ENCODE data around the gene TGIF1. TPM values are rescaled to one million over a fixed set of nuclear protein-coding genes. Genes with fewer than 3 reads are reported as not detected.

The TGIF1 gene
- total RNA-seq, 4 donors from 2014 or later: 89.4 to 122 (median 108) TPM

DNA sequence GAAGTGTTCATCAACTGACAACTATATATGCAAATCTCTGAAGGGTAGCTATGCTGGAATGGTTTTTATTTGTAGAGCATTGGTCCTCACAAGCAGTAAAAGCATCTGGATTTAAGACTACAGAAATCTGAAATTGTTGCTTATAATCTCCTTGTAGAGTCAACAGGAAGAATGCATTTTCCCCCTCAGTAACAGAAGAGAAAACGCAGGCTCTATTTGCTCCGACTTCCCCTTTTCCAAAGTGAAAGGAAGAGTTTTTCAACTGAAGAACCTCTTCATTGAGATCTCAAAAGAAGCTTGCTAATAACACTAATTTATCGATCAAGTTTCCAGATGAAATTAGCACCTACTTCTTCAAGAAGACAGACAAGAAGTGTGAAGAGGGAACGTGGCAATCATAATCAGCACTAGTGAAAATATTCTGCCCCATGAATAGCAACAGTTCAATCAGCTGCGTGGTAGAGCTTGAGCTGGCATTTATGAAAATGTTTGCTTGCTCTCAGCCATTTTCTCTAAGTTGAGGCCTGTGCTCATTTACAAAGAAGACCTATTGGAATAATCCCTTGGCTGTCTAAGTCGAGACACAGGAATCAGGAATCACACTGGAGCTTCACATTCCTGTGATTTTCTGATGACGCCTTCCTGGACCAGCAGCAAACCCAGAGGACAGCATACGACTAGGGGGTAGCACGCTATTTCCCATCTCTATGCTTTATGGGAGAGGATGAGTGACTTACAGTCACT lies 43.7 kb downstream of the TGIF1 start:
- TF ChIP-seq POLR2A (IDR thresholded peaks at IDR 0.05) (no peak), EP300 (IDR thresholded peaks at IDR 0.05) (no peak), POLR2AphosphoS5 (IDR thresholded peaks at IDR 0.05) (no peak)
- TF ChIP-seq, protein P1, sequence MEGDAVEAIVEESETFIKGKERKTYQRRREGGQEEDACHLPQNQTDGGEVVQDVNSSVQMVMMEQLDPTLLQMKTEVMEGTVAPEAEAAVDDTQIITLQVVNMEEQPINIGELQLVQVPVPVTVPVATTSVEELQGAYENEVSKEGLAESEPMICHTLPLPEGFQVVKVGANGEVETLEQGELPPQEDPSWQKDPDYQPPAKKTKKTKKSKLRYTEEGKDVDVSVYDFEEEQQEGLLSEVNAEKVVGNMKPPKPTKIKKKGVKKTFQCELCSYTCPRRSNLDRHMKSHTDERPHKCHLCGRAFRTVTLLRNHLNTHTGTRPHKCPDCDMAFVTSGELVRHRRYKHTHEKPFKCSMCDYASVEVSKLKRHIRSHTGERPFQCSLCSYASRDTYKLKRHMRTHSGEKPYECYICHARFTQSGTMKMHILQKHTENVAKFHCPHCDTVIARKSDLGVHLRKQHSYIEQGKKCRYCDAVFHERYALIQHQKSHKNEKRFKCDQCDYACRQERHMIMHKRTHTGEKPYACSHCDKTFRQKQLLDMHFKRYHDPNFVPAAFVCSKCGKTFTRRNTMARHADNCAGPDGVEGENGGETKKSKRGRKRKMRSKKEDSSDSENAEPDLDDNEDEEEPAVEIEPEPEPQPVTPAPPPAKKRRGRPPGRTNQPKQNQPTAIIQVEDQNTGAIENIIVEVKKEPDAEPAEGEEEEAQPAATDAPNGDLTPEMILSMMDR (IDR thresholded peaks at IDR 0.05): no peak
- no peak for DNase-seq (ENCODE audit: low spot score in 2 of 2)
- Histone ChIP-seq H3K27me3 (peaks cover under 1% of the 10 kb centered on the region), H3K4me3 (no peak overlapping the region), H3K36me3 (no peaks in the 10 kb centered on the region), H3K27ac (no peak overlapping the region), H3K4me1 (no peaks in the 10 kb centered on the region), H3K9me3 (no peaks in the 10 kb centered on the region)
- 79% methylated on average over 9 of the region's 9 CpGs for WGBS

DNA sequence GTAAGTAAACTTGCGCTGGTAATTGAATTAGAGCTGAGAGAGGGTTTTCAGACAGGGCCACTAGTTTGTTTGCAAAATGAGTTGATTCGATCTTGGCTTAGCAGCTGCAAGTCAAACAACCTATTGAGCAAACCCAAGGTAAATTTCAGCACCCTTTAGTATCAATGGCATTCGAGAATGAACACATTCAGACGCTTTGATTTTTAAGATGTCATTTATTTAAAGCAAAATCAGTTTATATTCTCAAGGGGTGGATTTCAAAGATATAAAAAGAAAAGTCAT lies 44.2 kb downstream of the TGIF1 start:
- Histone ChIP-seq H3K27me3 (peaks cover 5% of the 10 kb centered on the region), H3K9me3 (no peaks in the 10 kb centered on the region), H3K4me3 (no peak overlapping the region), H3K27ac (no peak overlapping the region), H3K36me3 (no peaks in the 10 kb centered on the region), H3K4me1 (peaks cover 4% of the 10 kb centered on the region)
- TF ChIP-seq POLR2A (IDR thresholded peaks at IDR 0.05): no peak
- 88% methylated on average over 4 of the region's 4 CpGs for WGBS
- no peak for DNase-seq (ENCODE audit: low spot score in 2 of 2)

DNA sequence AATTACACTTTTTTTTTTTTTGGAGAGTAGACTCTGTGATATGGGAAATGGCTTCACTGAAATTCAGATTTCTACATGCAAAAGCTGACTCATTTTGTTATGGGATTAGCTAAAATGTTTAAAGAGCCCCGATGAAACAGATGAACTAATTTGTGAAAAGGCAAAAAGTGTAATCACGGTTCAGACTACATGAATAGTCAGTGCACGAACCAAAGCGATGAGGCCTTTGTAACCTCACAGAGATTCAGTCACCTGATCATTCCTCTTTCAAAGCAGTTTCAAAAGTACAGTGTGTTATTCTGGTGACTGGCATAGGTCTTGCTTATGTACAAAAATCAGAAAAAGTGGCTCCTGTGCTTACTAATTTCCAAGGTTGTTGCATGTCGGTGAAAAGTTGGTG lies 44.6 kb downstream of the TGIF1 start:
- Histone ChIP-seq H3K4me1 (peaks cover 7% of the 10 kb centered on the region), H3K4me3 (no peak overlapping the region), H3K27ac (no peak overlapping the region), H3K9me3 (no peaks in the 10 kb centered on the region), H3K27me3 (peaks cover 6% of the 10 kb centered on the region), H3K36me3 (no peaks in the 10 kb centered on the region)
- DNase-seq (ENCODE audit: low spot score in 2 of 2): no peak
- 88% methylated on average over 5 of the region's 5 CpGs for whole genome bisulfite sequencing
- TF ChIP-seq, protein P1 (IDR thresholded peaks at IDR 0.05): no peak
- no peak for TF ChIP-seq POLR2AphosphoS5 (IDR thresholded peaks at IDR 0.05)
- TF ChIP-seq POLR2A (IDR thresholded peaks at IDR 0.05): no peak
- no peak for TF ChIP-seq EP300 (IDR thresholded peaks at IDR 0.05)

DNA sequence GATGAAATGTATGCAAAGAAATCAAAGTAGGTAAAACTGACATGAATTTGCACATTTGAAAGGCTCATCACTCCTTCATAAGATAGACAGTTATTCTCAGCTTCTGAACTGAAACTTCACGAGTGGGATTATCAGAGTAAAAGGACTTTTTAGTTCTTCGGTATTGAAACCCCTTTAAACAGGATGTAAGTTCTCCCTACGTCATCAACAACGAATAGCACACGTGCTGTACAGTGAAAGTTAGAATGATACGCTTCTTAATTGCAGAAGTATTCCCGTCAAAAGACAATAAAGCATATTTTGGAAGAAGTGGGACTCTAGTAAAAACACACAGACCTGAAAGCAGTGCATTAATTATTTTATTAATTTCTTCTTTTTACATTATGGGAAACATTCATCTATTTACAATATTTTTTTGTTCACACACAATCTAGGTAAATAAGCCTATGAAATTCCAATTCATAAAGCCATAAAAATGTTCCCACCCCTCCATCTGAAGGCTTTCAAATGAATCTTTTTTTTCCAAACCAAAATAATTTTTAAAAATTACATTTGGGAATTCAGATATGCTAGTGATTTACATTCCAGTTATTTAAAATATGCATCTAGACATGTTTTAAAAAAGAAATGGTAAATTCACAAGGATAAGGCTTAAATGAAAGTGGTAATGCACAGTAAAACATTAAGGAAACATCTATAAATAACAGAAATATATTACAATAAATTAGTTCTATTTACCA lies 45.9 kb downstream of the TGIF1 start:
- TF ChIP-seq EP300 (IDR thresholded peaks at IDR 0.05): no peak
- Histone ChIP-seq H3K4me3 (no peak overlapping the region), H3K27me3 (peaks cover 14% of the 10 kb centered on the region), H3K36me3 (no peaks in the 10 kb centered on the region), H3K4me1 (peaks cover 8% of the 10 kb centered on the region), H3K27ac (no peak overlapping the region), H3K9me3 (no peaks in the 10 kb centered on the region)
- 91% methylated on average over 7 of the region's 7 CpGs for WGBS
- no peak for DNase-seq (ENCODE audit: low spot score in 2 of 2)

DNA sequence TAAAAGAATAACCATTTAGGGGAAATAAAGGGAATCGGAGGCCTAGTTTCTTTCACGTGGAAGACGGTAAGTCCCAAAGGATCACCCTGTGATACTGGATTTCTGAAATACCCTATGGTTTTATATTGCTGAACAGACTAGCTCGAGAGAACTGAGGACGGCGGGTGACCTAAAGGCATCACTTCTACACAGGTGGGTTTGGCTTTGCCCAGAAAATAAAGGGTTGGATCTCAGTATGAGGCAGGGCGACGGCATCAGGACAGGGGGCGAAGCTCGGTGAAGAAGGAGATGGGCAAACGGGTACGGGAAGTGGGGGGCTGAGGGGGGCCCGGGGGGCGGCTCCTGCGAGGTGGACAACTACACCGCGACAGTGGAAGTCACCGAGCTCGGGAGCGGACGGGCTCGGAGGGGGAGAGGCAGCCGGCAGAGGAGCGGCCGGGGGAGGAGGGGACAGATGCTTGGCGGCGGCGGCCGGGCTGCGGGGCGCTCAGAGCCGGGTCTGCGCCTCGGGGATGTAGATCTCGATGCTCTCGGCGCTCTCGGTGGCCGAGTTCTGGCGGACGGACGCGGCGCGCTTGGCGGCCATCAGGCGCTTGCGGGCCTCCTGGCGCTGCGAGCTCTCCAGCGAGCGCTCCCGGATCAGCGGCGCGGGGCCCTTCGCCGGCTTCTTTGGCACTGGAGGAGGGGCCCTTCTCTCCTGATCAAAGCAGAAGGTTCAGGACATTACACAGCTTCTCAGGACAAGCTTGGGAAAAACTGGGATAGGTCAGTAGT lies 48.9 kb downstream of the TGIF1 start:
- H3K27me3 ChIP-seq: peaks cover 17% of the 10 kb centered on the region
- H3K27ac ChIP-seq: no peak overlapping the region
- DNase-seq (ENCODE audit: low spot score in 2 of 2): peak in 1 of 2 donors; percentile 62
- H3K36me3 ChIP-seq: no peaks in the 10 kb centered on the region
- H3K4me3 ChIP-seq: peak overlapping the region; percentile 53
- TF ChIP-seq EP300 (IDR thresholded peaks at IDR 0.05) (no peak), POLR2AphosphoS5 (IDR thresholded peaks at IDR 0.05) (no peak), POLR2A (IDR thresholded peaks at IDR 0.05) (no peak)
- TF ChIP-seq, protein P1 (IDR thresholded peaks at IDR 0.05): no peak
- H3K9me3 ChIP-seq: no peaks in the 10 kb centered on the region
- 25% methylated on average over 37 of the region's 58 CpGs for WGBS
- peaks cover 8% of the 10 kb centered on the region for H3K4me1 ChIP-seq

DNA sequence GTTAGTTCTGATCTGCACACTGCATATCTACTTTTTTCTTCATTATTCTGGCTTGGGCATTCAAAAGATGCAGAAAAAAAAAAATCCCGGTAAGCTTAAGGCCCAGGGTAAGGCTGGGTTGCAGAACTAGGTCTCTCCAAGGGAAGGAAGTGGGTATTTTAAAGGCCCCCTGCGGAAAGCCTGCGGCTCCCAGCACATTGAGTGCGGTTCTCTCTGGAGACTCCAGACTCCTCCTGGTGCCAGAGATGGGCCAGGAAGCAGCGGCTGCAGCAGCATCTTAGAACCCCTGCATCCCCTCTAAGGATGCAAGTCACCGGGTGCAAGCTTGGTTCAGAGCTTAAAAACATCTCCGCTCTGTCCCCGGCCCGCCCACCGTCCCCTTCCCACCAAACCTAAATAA lies 49.5 kb downstream of the TGIF1 start:
- Histone ChIP-seq H3K36me3 (no peaks in the 10 kb centered on the region), H3K27me3 (peaks cover 17% of the 10 kb centered on the region), H3K9me3 (no peaks in the 10 kb centered on the region), H3K27ac (no peak overlapping the region), H3K4me3 (peak overlapping the region; percentile 53), H3K4me1 (peaks cover 8% of the 10 kb centered on the region)
- no peak for TF ChIP-seq POLR2AphosphoS5 (IDR thresholded peaks at IDR 0.05)
- no peak for TF ChIP-seq POLR2A (IDR thresholded peaks at IDR 0.05)
- TF ChIP-seq EP300 (IDR thresholded peaks at IDR 0.05): no peak
- TF ChIP-seq, protein P1 (IDR thresholded peaks at IDR 0.05): no peak
- DNase-seq (ENCODE audit: low spot score in 2 of 2): no peak
- WGBS: 54% methylated on average over 10 of the region's 10 CpGs
